Astrocyte of the cerebellum (primary cell): ENCODE measurements around the gene RGS19.

Experiments used
- DNase-seq: peaks from one replicate; pipeline ENCODE4 v3.0.0-alpha.2; 2011; ENCODE audit warnings: low read depth
- H3K4me3 ChIP-seq: 2 replicates; pipeline ENCODE4 v1.5.1; 2011; ENCODE audit warnings: mild to moderate bottlenecking, low read depth, low read length, moderate library complexity
- CTCF ChIP-seq: IDR thresholded peaks from 2 replicates; pipeline ENCODE4 v1.5.1; 2012; ENCODE audit warnings: low read length, low read depth, moderate library complexity, mild to moderate bottlenecking; ENCODE audit errors: missing control alignments
- in situ Hi-C: cut with HindIII; loops from 2 replicates; pipeline ENCODE4 v1.10.0; 2017; ENCODE audit warnings: low sequenced_read_pairs

RGS19 gene

GRCh38 chr20:64051561-64052325 lies 27.6 kb downstream of the RGS19 start:
- H3K4me3 ChIP-seq, result no peak overlapping the region
- TF ChIP-seq CTCF, result no peak

GRCh38 chr20:64051033-64051452 lies 28.3 kb downstream of the RGS19 start:
- in situ Hi-C loops, result loop anchor here (5.0 kb wide), 1 partner anchor 49 kb away; no protein-coding TSS in a partner anchor
- no peak for TF ChIP-seq CTCF
- no peak overlapping the region for H3K4me3 ChIP-seq
- no peak for DNase-seq

More at GRCh38 chr20:64051561-64052325, 27.6 kb downstream of the RGS19 start:
- in situ Hi-C loops, result loop anchor here (5.0 kb wide), 1 partner anchor 49 kb away; no protein-coding TSS in a partner anchor
- DNase-seq, result no peak

- H3K4me3 ChIP-seq, result no peak overlapping the region
These were observed 28.9 kb downstream of the RGS19 start for GRCh38 chr20:64050261-64051032.

GRCh38 chr20:64049878-64050260 lies 29.4 kb downstream of the RGS19 start:
- TF ChIP-seq CTCF, result no peak
- in situ Hi-C loops, result loop anchor here (5.0 kb wide), 1 partner anchor 48 kb away; no protein-coding TSS in a partner anchor
- H3K4me3 ChIP-seq, result no peak overlapping the region
- DNase-seq, result no peak

More at GRCh38 chr20:64050261-64051032, 28.9 kb downstream of the RGS19 start:
- in situ Hi-C loops, result loop anchor here (5.0 kb wide), 1 partner anchor 48 kb away; no protein-coding TSS in a partner anchor
- TF ChIP-seq CTCF, result no peak
- no peak for DNase-seq

- no peak for TF ChIP-seq CTCF
- DNase-seq, result no peak
- in situ Hi-C loops, result no loop called here
- no peak within 1 kb of the TSS for H3K4me3 ChIP-seq
These were observed 30.0 kb downstream of the RGS19 start, which contains the start of gene SOX18 for GRCh38 chr20:64049060-64049877. Gene SOX18, minus strand, starts transcription at chr20:64049639. Its CDS starts 123 bp downstream, at chr20:64049516.

- no peak for TF ChIP-seq CTCF
- in situ Hi-C loops, result no loop called here
- no peak overlapping the region for H3K4me3 ChIP-seq
- DNase-seq, result no peak
These were observed 30.8 kb downstream of the RGS19 start for GRCh38 chr20:64048402-64049044.
